Esophagus muscularis mucosa (tissue), 4 donors: Measurements from ENCODE around the gene HS3ST6.
"Not testable (repeated sequence)": the region's sequence is repeated elsewhere in the genome, so short reads cannot be mapped to it uniquely, and the experiment has no call there.

Experiments used
- CTCF ChIP-seq, 3 experiments: fragments of 200-600 bp in 2 of 3; fragments of 450-650 bp in 1 of 3; sonication (generic) in 2 of 3; IDR thresholded peaks; one replicate each; pipeline ENCODE4 v1.5.1; 2017 to 2019; ENCODE audit warnings: antibody characterized with exemption in 3 of 3, mild to moderate bottlenecking in 2 of 3, moderate library complexity in 1 of 3
- EP300 ChIP-seq: sonication (generic); formaldehyde crosslinking; IDR thresholded peaks from one replicate; pipeline ENCODE4 v1.6.1; 2017; ENCODE audit warnings: antibody characterized with exemption
- POLR2A ChIP-seq: fragments of 450-650 bp; IDR thresholded peaks from one replicate; pipeline ENCODE4 v1.6.1; 2017; ENCODE audit warnings: antibody characterized with exemption, moderate library complexity, mild to moderate bottlenecking, low read depth
- POLR2AphosphoS5 ChIP-seq, 2 donors: sonication (generic); formaldehyde crosslinking; IDR thresholded peaks; one replicate each; pipeline ENCODE4 v1.6.1; 2017; ENCODE audit warnings: antibody characterized with exemption in 2 of 2

GRCh38 chr16:1881172-1881571 lies 37.0 kb downstream of the HS3ST6 start:
- not testable (repeated sequence) for TF ChIP-seq POLR2A; CTCF (IDR thresholded peaks at IDR 0.05); EP300; POLR2AphosphoS5 (IDR thresholded peaks at IDR 0.05)
